NCI-H1694 (cell line): Measurements from ENCODE around the gene ANGPTL4.
A peak's percentile ranks its signal among the peaks of the same experiment; 100 is the strongest.
"Not testable (repeated sequence)": the region's sequence is repeated elsewhere in the genome, so short reads cannot be mapped to it uniquely, and the experiment has no call there.

Experiments used
- DNase-seq: peaks from one replicate; lab custom pipeline; 2025; lab: John Stamatoyannopoulos, UW

Gene ANGPTL4, protein sequence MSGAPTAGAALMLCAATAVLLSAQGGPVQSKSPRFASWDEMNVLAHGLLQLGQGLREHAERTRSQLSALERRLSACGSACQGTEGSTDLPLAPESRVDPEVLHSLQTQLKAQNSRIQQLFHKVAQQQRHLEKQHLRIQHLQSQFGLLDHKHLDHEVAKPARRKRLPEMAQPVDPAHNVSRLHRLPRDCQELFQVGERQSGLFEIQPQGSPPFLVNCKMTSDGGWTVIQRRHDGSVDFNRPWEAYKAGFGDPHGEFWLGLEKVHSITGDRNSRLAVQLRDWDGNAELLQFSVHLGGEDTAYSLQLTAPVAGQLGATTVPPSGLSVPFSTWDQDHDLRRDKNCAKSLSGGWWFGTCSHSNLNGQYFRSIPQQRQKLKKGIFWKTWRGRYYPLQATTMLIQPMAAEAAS

DNA sequence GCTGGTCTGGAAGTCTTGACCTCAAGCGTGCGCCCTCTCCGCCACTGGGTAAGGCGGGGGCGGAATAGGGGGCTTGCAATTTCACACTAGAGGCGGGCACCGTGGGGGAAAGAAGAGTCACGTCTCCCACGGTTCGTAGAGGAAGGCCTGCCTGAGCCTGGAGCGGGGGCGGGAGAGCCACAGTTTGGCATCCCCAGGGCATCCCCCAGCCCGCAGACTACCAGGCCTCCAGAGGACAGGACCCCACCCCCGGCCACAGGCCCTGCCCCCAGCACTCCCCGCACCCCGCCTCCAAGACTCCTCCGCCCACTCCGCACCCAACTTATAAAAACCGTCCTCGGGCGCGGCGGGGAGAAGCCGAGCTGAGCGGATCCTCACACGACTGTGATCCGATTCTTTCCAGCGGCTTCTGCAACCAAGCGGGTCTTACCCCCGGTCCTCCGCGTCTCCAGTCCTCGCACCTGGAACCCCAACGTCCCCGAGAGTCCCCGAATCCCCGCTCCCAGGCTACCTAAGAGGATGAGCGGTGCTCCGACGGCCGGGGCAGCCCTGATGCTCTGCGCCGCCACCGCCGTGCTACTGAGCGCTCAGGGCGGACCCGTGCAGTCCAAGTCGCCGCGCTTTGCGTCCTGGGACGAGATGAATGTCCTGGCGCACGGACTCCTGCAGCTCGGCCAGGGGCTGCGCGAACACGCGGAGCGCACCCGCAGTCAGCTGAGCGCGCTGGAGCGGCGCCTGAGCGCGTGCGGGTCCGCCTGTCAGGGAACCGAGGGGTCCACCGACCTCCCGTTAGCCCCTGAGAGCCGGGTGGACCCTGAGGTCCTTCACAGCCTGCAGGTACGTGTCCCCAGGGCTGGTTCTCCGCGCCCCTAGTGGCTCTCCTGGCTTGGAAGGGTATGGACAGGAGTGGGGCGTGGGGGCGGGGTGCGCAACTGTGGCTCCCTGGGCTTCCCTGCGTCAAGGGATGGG lies at the start of gene ANGPTL4:
Gene ANGPTL4, plus strand, starts transcription at position 353 of the 969 bp plus-strand sequence. Its CDS starts 167 bp downstream, at position 520.
- no peak for DNase-seq

DNA sequence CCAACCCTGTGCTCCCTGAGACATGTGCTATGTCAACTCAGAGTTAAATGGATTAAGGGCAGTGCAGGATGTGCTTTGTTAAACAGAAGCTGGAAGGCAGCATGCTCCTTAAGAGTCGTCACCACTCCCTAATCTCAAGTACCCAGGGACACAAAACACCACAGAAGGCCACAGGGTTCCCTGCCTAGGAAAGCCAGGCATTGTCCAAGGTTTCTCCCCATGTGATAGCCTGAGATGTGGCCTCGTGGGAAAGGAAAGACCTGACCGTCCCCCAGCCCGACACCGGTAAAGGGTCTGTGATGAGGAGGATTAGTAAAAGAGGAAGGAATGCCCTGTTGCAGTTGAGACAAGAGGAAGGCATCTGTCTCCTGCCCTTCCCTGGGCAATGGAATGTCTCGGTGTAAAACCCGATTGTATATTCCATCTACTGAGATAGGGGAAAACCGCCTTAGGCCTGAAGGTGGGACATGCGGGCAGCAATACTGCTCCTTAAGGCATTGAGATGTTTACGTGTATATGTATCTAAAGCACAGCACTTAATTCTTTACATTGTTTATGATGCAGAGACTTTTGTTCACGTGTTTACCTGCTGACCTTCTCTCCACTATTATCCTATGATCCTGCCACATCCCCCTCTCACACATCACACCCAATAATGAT lies 48.8 kb upstream of the ANGPTL4 start:
- not testable (repeated sequence) for DNase-seq

DNA sequence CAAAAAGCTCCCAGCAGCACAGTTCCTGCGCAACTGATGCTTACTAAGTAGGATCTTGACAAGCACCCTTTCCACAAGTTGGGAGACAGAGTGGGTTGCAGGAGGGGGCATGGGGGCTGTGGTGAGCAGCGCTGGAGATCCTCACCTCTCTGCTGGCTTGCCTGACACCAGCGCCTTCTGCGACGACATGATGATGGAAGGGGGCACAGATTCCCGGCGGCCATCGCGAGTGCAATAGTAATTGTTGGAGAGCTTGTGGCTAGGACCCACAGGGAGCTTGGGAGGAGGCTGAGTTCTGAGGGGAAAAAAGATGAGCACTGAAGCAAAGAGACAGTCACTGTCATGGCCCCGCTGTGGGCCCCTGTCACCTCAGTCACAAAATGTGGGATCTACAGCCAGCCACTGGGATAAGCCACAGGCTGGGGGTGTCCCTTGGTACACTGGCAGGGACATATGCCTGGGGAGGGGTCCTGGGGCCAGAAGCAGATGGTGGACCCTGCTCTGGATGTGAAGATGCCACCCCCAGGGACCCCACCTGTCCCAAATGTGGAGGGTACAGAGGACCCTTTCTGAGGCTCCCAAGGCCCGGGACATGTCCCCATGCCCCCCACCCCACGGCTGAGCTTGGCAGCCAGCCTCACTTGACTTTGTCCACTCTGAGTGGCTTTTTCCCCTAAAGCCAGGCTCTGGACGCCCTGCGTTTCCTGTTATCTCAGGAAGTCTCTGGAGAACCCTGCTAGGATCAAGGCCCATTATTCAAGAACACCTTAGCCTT lies 47.4 kb upstream of the ANGPTL4 start:
- no peak for DNase-seq

DNA sequence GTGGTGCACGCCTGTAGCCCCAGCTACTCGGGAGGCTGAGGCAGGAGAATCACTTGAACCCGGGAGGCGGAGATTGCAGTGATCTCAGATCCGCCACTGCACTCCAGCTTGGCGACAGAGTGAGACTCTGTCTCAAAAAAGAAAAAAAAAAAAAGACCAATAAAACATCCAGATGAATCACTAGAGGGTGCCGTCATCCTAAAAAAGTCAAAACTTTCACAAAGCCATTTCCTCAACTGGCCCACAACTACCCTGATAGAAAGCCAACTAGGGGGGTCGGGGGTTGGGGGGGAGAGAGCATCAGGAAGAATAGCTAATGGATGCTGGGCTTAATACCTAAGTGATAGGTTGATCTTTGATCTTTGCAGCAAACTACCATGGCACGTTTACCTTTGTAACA lies 45.1 kb upstream of the ANGPTL4 start:
- not testable (repeated sequence) for DNase-seq

DNA sequence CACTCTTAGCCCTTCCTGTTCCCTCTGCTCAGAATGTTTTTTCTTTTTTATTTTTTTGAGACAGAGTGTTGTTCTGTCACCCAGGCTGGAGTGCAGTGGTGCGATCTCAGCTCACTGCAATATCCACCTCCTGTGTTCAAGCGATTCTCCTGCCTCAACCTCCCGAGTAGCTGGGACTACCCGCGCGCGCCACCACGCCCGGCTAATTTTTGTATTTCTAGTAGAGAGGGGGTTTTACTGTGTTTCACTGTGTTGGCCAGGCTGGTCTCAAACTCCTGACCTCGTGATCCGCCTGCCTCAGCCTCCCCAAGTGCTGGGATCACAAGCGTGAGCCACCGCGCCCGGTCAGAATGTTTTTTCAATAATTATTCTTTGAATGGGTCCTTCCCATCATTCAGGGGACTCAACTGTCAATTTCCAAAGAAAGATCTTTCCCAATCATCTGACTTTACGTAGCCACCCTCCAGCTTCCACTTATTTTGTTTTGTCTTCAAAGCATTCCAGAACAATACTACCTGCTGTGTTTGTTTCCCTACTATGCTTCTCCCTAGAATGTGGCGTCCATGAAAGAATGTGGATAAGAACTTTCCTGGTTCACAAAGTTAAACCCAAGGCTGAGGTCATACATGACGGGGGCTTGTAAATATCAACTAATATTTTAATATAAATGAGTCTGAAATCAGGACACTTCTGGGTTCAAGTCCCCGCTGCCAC lies 44.0 kb upstream of the ANGPTL4 start:
- DNase-seq, result no peak

DNA sequence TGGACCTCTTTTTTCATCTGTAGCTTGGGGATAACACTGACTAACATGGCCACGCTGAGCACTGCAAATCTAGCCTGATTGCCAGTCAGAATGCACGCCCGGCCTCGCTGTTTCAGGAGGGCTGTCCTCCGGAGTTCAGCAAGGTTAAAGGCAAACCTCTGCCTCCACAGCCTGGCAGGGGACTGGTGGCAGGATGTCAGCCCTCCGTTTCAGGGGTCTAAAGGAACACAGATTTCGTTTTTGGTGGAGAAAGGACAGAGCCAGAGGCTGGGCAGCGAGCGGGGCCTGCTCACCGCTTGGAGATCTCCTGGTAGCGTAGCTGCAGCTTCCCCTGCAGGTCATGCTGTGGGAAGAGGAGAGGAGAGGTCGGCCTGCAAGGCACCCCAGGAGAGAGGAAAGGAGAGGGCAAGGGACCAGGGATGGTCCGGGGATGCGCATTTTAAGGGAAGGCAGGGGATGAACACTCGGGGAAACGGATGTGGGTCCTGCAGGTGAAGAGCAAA lies 43.3 kb upstream of the ANGPTL4 start:
- DNase-seq, result no peak

DNA sequence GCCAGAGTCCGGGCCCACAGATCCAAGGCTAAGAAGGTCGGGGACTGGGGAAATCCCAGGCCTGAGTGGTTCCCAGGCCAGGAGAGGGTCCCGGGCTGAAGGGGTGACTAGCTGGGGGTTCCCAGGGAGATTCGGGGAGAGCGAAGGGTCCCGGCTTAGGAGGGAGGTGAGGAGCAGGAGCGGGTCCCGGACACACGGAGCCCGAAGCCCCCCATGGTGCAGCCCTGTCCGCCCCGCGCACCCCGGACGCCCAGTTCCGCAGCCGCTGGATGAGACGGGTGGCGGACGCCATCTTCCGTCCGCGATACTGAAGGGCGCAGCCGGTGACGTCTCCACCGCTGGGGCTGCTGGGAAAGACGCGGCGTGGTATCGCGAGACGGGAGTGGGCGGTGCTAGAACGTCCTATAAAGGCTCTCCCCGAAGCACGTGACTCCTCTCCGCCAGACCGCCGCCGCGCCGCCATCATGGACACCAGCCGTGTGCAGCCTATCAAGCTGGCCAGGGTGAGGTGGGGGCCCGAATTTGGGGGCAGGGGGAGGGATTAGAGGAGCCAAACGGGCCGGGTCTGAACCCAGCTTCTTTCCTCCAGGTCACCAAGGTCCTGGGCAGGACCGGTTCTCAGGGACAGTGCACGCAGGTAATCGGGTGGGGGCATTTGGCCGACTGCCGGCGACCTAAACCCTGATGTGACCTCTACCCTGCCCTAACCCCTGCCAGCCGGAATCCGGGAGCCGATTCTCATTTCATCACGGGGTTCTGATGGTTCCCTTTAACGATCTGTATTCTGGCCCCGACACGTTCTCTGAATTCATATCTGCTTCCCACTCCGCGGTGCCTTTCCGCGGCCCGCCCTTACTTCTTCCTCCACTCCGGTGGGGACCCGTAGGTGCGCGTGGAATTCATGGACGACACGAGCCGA lies 42.6 kb upstream of the ANGPTL4 start, which contains the start of the genes NDUFA7 and RPS28:
Gene NDUFA7, minus strand, starts transcription at position 309 of the 919 bp plus-strand sequence. Its CDS starts 17 bp downstream, at position 292.
Gene RPS28, plus strand, starts transcription at position 430 of the 919 bp plus-strand sequence. Its CDS starts 35 bp downstream, at position 465.
- DNase-seq, result peak; percentile 88

DNA sequence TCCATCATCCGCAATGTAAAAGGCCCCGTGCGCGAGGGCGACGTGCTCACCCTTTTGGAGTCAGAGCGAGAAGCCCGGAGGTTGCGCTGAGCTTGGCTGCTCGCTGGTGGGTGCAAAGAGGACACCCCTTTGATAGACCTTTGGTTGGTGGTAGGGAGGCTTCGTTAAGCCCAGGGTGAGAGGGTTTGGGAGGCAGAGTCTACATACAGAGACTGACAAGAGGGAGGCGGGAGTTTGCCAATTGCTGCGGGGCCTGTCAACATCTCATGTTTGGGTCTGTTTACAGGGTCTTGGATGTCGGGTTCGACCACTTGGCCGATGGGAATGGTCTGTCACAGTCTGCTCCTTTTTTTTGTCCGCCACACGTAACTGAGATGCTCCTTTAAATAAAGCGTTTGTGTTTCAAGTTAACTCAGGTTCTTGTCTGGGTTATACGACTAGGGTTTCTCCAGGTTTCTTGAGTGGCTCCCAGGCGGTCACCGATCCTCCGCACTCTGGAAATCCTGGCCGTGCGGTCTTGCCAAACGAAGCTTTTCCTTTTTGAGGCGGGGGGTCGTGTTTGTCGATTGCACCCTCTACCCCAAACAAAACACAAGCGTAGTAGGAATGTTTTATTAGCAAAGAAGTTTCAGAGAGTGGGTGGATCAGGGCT lies 41.8 kb upstream of the ANGPTL4 start:
- no peak for DNase-seq

DNA sequence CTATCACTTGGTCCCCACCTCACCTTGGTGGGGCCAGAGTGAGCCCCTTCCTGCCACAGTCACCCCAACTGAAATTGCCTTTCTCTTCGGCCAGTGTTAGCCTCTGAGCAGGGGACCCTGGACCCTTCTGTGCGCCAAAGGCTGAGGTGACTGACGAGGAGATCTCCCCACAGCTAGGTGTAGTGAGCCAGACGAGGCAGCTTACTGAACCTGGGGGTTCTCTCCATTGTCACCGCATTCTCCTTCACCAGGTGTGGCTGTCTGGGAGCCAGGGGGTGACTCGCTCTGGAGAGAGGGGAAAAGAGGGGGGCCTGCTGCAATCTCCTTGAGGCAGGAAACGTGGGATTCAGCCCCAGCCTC lies 41.3 kb upstream of the ANGPTL4 start:
- DNase-seq, result no peak

DNA sequence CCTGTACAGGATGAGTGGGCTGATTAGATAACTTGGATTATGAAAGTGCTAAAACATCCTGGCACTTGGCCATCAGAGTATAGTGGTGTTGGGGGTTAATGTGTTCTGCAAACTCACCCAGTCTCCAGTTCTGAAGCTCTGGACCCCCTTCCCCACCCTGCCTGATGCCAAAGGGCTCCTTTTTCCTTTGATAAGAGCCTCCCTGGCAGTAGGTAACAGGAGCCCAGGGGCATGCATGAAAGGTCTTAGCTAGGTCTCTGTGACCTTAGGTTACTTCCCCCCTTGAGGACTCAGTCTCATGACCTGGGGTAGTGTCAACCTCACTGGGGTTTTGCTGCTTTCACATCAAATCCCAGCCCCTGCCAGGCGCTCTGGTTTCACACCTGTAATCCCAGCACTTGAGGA lies 40.2 kb upstream of the ANGPTL4 start:
- no peak for DNase-seq

DNA sequence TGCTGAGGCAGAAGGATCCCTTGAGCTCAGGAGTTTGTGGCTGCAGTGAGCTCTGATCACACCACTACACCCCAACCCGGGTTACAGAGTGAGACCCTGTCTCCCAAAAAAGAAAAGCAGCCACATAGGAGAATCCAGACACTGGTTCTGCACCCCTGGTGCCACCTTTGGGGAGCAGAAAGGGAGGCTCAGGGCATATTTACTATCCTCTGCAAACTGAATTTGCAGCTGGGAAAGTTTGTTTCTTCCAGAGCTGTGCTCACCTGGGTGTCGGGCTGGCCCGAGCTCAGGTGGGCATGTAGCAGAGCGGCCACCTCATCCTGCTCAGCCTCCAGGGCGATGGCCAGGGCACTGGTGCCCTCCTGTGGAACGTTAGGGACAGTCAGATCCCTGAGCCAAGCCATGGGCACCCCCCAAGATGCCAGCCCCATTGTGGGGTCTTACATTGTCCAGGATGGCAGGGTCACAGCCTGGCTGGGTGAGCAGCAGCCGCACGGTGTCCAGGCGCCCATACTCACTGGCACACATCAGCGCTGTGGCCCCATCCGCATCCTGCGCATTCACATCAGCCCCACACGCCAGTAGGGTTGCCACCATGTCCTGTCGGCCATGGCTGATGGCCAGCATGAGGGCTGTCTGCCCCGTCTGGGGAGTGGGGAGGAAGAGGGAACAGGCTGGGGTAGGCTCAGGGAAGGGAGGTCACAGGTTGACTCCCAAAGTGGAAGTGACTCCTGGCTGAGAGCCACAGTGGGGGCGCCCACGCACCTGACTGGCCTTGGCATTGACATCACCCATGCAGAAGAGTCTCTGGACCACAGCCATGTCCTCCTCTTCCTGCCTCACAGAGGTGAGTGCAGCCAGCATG lies 39.5 kb upstream of the ANGPTL4 start:
- no peak for DNase-seq

DNA sequence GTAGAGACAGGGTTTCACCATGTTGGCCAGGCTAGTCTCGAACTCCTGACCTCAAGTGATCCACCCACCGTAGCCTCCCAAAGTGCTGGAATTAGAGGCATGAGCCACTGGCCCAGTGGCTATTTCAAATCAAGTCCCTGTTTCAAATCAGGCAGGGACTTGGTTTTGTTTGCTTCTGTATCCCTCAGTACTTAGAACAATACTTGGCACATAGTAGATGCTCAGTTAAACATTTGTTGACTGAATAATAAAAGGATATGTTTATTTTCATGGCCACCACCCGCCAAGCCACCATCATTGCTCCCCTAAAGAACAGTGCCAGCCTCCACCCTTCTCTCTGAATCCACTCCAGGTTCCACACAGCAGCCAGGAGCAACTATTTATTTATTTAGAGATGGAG lies 38.5 kb upstream of the ANGPTL4 start:
- no peak for DNase-seq

DNA sequence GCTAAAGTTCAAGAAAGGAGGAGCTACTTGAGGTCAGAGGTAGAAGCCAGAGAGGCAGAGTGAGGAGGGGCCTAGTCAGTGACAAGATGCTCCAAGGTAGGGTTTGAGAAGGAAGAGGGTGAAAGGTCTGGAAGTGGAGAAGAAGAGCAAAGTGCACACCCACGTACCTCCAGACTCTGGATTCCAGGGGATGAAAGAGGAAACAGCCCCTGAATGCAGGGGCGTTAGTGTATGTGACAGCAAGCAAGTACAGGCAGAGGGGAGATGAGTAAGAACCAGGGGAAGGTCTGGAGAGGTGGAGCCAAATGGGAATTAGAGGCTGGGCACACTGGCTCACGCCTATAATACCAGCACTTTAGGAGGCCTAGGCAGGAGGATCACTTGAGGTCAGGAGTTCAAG lies 34.0 kb upstream of the ANGPTL4 start:
- DNase-seq, result no peak

DNA sequence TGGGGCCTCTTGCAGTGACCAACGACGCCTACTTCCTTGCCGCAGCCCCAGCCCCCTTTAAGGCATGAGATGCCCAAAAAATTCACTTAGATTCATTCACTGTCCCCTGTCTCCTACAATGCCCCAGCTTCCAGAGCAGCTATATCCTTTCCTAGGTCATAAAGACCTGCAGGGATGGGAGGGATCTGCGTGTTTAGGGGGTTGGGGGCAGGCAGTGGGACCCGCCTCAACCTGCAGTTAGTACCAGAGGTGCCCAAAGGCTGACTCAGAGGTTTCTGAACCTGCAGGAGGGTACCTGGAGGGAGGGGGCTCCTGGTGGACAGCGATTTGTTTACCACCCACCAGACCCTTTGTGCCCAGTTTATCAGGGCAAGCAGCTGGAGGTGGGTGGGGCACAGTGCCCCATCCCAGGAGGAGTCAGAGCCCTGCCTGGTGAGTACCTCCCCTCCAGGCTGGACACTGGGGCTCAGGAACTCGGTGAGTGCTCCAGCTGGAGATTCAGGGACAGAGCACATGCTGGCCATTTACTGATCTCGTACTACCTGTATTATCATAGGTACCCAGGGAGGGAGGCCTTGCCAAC lies 32.6 kb upstream of the ANGPTL4 start:
- no peak for DNase-seq

DNA sequence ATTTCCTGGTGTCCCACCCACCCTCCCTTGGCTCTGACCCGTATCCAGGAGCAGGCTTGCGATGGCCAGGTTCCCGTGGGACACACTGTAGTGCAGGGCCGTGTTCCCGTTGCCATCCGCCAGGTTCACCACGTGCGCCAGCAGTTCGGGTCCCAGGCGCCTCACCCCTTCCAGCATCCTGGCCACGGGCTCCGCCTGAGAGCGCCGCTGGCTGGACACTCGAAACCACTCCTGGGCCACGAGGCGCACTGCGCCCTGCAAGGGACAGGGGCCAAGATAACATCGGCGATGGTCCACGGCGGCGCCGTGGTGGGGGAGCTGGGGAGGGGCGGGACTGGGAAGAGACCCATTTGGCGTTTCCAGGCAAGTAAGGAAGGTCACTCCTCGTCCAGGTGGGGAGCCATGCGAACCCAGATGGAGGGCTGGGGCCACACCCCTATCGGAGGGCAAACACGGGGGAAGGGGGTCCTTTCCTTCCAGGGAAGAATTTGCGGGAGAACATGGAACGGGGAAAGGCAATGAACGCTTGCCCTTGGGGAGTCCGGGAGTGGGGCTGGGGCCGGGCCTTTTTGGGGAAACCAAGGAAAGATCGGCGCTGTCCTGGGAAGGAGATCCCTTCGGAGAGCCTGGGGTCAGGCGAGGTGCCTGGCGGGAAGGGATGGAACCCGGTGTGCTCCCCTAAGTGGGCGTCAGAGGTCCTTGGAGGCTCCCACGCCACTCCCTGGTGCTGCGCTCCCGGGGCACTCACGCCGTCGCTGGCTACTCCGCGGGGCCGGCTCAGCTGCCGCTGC lies 30.8 kb upstream of the ANGPTL4 start:
- DNase-seq, result no peak

DNA sequence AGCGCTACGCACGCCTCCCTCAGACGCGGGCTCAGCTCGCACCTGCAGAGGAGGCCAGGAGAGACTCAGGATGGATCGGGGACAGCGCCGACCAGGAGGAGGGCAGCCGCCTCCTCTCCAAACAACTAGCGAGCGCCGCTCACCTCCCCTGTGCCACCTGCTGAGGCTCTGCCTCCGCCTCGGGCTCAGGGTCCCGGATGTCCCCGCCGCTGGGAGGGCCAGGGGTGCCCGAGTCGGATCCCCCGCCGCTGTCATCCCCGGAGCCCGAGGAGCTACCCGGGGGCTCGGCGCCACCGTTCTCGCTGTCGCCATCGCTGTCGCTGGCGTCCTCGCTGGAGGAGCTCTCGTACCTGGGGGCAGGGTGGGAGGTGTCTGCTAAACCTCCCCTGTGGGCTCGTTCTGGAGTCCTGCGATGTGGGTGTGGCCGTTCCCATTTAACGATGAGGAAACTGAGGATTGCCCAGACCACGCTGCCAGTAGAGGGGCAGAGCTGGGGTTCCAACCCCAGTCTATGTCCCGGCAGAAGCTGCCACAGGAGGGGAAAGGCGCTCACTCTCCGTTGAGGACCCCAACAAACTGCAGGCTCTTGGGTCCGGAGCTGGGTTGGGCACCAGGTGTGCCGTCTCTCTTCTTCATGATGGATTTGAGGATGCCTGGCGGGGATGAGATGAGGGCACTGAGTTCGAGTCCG lies 30.0 kb upstream of the ANGPTL4 start:
- DNase-seq, result no peak
